T47D (cell line): Measurements from ENCODE around the gene RBMS3.
"Not testable (repeated sequence)": the region's sequence is repeated elsewhere in the genome, so short reads cannot be mapped to it uniquely, and the experiment has no call there.

Source experiments
- DNase-seq, 2 experiments: peaks; one replicate each; pipeline versions ENCODE4 v3.0.0 to v3.0.0-alpha.2; 2011 to 2012; ENCODE audit warnings: low read depth in 1 of 2, low spot score in 1 of 2
- JUND ChIP-seq: IDR thresholded peaks from 2 replicates; pipeline ENCODE4 v1.6.1; 2012; ENCODE audit warnings: low read depth
- in situ Hi-C: cut with HindIII; loops from 2 replicates; pipeline ENCODE4 v1.10.0; 2016; ENCODE audit warnings: low sequenced_read_pairs, low pct_unique_long_range_greater_than_20kb

RBMS3 gene

DNA sequence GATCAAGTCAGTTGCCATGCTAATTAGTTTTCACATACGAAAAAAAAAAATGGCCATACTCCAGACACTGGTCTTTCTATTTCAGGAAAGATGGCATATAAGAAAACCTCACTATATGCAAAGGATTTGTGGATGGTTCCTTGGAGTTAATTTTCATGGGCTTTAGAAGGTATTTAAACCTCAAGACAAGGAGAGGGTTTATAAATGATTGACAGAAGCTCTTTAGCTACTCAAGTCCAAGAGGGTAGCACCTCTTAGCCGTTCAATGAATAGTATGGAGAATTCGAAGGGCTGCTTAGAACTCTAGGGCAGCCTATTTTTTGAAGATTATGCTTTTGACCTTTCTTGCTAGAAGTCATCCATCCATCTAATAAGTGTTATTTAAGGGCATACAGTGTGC is 41.7 kb downstream of the RBMS3 start:
- no peak for TF ChIP-seq JUND
- DNase-seq, result no peak
- in situ Hi-C loops, result no loop called here

GRCh38 chr3:29324180-29324651 is 43.3 kb downstream of the RBMS3 start:
- in situ Hi-C loops, result no loop called here
- DNase-seq, result peak in 1 of 2 experiments; percentile 46
- TF ChIP-seq JUND, result no peak

GRCh38 chr3:29326540-29326939 is 45.7 kb downstream of the RBMS3 start:
- in situ Hi-C loops, result not testable (repeated sequence)

GRCh38 chr3:29329986-29330890 is 49.4 kb downstream of the RBMS3 start:
- no peak for TF ChIP-seq JUND
- DNase-seq, result no peak
- in situ Hi-C loops, result no loop called here

More at GRCh38 chr3:29326540-29326939, 45.7 kb downstream of the RBMS3 start:
- DNase-seq, result not testable (repeated sequence)

DNA sequence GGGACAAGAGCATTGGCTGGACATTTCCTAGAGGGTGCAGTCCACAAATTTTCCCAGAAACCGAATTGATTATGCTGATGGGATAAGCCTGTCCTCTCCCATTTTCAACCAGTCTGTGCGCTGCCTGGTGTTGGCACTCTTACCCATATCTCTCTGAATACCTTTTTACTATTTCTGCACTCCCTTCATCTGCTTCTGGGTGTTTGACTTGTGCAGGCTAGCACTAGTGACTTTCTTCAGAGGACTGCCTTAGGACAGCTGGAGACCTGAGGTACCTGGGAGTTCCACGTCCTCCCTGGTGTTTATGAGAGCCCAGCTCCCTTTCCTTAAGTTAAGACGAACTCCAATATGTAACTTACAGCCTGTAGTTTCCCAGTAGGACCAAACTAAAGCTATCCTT is 50.2 kb downstream of the RBMS3 start:
- in situ Hi-C loops, result no loop called here
- no peak for TF ChIP-seq JUND
- DNase-seq, result no peak

- TF ChIP-seq JUND, result no peak
- no peak for DNase-seq
- in situ Hi-C loops, result no loop called here
Observed at GRCh38 chr3:29331456-29332194, 50.8 kb downstream of the RBMS3 start.

- DNase-seq, result no peak
- in situ Hi-C loops, result no loop called here
- TF ChIP-seq JUND, result no peak
Observed at GRCh38 chr3:29332195-29332637, 51.3 kb downstream of the RBMS3 start.

DNA sequence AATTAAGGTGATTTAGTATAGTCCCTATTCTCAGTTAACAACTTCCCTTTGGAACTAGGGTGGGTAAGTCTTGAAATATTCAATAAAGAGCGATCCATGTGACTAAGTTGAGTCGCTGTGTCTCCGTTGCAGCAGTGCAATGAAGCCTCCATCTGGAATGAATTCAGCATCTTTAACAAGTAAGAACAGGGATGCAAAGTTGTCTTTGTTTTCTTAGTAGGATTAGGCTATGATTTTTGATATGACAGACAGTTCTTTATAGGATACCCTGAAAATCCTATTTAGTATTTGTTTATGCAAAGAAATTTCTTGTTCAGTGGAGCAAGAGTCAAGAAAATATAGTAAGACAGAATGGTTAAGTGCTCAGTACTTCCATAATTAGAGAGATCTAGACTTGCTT is 52.7 kb downstream of the RBMS3 start:
- no peak for DNase-seq
- TF ChIP-seq JUND, result no peak
- in situ Hi-C loops, result no loop called here

DNA sequence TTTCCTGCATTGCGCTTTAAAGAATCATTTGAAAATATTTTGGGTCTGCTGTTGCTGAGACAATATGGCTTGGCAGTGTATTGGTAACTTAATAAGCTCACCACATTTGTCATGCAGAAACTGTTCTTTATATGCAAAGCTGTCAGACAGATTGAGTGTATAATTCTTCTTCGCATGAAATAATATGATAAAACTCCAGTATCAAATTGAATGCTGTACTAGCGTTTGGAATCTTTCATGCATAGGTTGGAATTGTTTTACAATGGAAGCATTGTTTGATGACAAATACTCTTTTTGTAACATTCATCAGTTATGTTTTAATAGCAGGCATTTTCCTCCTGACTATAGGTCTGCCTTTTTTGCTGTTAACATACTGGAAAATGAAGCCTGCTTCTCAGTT is 53.8 kb downstream of the RBMS3 start:
- in situ Hi-C loops, result no loop called here
- no peak for TF ChIP-seq JUND
- no peak for DNase-seq

GRCh38 chr3:29335438-29335837 is 54.6 kb downstream of the RBMS3 start:
- peak; percentile 47 to 92 for DNase-seq
- in situ Hi-C loops, result no loop called here
- TF ChIP-seq JUND, result no peak

GRCh38 chr3:29335943-29336342 is 55.1 kb downstream of the RBMS3 start:
- in situ Hi-C loops, result no loop called here
- TF ChIP-seq JUND, result no peak
- DNase-seq, result no peak

DNA sequence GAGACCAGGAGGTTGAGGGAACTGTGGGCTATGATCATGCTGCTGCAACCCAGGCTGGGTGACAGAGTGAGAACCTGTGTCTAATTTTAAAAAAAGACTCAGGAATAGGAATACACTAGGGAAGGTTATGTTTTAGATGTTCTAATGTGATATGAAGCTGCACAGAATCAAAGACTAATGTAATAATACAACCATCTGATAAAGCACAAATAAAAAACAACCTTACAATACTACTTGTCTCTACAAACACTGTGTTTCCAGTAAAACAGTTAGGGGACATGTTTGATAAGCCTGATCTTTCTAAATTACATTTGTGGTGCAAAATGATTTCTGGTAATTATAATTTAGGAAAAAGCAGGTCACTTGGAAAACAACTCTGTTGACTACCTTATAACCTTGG is 56.7 kb downstream of the RBMS3 start:
- in situ Hi-C loops, result no loop called here
- no peak for DNase-seq
- no peak for TF ChIP-seq JUND

- in situ Hi-C loops, result no loop called here
- no peak for DNase-seq
- TF ChIP-seq JUND, result no peak
Observed at GRCh38 chr3:29338377-29338776, 57.5 kb downstream of the RBMS3 start.
